GM19099 (cell line): ENCODE measurements around the gene WIPF3.

Experiments
- POLR2A ChIP-seq: IDR thresholded peaks from 3 replicates; pipeline ENCODE4 v1.6.1; 2011; ENCODE audit warnings: low read depth; ENCODE audit not compliant: insufficient read length; ENCODE audit errors: extremely low read depth

Gene WIPF3

DNA sequence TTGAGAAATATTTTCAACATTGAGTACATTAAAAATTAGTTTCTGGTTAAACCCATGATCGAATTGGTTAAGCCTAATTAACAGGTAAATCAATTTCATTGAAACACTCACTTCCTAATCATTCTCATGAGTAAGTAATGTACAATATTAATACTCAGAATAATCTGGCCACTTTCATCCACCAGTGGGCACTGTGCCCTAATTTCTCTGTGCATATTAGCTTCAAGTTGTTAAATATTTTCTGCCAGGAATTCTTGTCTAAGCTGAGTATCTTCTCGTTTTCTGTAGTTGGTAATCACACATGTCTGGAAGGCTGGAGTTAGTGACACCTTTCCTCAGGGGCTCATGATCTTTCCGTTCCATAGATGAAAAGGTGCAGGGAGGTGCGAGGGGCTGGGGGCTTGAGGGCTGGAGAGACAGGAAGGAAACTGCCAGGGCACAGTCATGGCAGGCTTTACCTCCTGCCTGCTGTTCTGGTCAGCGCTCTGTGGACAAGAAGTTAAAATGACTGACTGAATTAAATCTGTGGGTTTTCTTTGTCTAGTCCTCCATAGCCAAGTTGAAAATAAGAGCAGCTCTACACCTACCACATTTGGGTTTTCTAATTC is 71.9 kb downstream of the WIPF3 start:
- TF ChIP-seq POLR2A = no peak

DNA sequence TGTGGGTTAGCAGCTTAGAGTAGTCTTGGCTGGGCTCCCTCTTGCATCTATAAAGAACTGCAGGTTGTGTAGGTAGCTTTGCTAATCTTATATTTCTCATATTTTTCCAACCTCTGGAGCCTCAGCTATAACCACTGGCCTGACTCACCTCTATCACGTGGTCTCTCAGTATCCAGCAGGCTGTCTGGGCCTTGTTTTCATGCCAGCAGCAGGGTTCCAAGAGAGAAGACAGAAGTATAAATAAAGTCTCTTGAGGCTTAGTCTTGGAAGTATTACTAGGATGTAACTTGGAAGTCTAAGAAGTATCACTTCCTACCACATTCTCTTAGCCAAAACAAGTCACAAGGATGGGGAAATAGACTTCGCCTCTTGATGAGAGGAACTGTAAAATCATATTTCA is 73.3 kb downstream of the WIPF3 start:
- TF ChIP-seq POLR2A = no peak

DNA sequence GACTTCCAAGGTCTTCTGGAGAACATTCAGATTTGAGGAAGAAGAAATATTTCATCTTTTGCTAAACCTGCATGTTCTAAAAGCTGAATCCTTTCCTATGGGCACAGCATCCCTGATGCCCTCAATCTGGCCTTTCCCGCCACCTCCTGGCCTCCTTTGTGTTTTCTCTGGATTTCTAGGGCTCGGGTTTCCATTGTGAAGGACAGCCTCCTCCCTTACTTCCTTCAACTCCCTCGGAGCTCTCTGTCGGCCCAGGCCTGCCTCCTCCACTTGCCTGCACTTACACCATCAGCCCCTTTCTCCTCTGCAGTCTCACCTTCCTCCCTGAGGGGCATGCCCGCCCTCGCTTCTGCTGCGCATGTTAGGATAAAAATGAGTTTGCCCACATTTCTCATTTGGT is 75.4 kb downstream of the WIPF3 start:
- TF ChIP-seq POLR2A = no peak

DNA sequence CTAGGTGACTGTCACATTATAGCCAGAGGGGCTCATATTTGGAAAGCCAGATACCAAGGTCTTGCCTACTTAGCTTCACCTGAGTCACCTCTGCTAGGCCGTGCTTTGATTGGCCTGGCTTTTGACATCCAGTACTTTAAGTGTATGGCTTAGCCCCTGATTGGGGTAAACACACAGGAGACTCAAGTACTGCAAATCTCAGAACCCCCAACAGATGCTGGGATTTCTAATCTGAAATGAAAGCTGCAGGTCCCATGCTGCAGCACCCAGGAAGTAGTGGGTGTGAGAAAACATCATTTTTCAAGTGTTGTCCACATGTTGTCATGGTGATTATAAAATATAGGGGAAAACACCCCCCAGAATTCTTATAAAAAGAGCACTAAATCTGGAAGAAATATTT is 76.2 kb downstream of the WIPF3 start:
- TF ChIP-seq POLR2A = no peak

DNA sequence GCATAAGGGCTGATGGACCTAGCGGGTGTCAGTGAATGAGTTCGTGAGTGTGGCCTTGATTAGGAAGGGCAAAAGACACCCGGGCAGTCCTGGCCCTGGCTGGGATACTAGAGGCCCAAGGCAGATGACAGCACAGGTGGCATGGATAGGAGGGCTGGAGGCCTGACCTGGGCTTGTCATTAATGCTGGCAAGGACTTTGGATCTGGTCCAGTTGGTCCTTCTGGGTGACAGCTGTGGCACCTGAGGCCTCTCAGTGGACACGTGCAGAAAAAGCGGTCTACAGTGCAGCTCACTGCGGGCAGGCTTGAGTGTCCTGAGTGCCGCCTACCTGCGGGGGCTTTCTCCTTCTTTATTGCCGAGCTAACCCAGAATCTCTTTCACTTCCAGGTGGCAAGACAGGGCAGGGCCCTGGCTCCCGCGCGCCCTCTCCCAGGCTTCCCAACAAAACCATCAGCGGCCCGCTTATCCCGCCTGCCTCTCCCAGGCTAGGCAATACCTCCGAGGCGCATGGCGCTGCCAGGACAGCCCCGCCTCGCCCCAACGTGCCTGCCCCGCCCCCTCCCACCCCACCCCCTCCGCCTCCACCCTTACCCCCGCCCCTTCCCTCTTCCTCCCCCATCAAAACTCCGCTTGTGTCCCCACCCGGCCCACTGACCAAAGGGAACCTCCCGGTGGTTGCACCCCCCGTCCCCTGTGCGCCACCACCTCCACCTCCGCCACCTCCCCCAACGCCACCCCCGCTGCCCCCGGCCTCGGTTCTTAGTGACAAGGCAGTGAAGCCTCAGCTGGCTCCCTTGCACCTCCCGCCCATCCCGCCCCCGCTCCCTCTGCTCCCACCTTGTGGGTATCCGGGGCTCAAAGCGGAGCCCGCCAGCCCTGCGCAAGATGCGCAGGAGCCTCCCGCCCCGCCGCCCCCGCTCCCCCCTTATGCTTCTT is 77.4 kb downstream of the WIPF3 start:
- no peak for TF ChIP-seq POLR2A

DNA sequence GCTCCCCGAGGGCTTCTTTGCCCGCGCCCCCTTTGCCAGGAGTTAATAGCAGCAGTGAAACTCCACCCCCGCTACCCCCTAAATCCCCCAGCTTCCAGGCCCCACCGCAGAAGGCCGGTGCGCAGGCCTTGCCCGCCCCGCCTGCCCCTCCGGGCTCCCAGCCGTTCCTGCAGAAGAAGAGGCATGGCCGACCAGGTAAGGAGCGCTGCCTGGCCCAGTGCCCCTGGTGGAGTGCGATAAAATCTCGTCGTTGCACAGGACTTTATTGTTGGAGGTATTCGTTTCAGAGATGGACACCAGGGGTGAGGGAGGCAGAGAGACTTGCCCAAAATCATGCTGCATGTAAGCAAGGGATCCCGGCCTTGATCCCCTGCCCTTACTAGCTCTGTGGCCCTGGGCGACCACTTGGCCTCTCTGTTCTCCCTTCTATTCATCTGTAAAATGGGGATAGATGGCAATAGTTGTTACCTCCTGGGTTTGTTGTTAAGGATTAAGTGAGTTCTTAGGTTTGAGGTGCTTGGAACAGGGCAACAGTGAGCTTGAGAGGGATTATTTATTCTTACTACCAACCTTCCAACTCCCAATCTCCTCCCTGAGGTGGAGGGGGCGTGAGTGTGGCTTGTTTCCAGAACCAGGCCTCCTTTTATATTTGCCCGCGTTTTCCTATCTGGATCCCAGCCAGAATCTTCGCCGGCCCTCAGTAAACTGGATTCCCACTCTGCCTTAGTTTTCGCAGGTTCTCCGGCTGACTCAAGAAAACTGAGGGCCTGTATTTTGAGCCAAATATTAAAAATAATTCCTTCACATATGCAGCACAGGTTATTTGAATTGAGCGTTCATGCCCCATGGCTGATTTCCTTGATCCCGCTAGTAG is 78.3 kb downstream of the WIPF3 start:
- no peak for TF ChIP-seq POLR2A

DNA sequence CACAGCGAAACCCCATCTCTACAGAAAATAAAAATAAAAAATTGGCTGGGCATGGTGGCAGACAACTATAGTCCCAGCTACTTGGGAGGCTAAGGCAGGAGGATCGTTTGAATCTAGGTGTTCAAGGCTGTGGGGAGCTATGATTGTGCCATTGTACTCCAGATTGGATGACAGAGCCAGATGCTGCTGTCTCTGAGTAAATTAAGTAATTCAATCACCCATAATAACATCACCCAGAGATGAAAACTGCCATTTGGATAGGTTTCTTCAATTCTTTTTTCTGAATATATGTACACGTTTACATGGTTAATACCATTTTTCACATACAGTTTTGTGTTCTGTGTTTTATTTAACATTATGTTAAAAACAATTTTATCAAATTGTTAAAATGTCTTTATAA is 79.3 kb downstream of the WIPF3 start:
- no peak for TF ChIP-seq POLR2A

DNA sequence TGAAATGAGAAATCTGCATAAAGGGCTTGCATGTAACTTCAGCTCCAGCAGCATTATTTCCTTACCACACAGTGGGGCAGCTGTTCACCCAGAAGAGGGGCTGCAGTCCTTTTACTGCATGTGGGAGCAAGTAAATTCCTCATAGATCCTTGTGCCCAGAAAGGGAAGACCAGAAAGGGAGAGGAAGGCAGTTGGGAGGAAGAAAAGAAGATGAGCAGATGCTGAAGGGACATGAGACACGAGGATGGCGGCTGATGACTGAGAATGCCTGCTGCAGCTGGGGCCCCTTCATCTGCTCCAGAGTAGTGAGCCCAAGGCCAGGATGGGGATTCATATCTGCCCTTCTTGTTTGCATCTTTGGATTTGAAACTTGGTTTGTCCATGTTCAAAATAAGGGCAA is 80.5 kb downstream of the WIPF3 start:
- TF ChIP-seq POLR2A = no peak

DNA sequence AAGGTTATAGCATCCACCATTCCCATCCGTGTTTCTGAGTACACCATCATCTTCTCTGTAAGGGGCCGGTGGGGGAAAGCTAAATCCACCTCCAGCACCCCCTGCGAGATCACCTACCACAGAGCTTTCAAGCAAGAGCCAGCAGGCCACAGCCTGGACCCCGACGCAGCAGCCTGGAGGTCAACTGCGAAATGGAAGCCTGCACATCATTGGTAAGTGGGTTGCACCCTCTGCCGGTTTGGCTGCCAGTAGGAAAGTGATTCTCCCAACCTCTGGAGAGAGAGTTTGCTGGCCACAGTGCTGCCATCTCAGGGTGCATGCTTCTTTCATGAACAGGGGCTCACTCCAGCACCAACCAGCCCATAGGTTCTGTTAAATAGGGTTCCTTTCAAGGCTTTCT is 81.7 kb downstream of the WIPF3 start:
- TF ChIP-seq POLR2A = no peak

DNA sequence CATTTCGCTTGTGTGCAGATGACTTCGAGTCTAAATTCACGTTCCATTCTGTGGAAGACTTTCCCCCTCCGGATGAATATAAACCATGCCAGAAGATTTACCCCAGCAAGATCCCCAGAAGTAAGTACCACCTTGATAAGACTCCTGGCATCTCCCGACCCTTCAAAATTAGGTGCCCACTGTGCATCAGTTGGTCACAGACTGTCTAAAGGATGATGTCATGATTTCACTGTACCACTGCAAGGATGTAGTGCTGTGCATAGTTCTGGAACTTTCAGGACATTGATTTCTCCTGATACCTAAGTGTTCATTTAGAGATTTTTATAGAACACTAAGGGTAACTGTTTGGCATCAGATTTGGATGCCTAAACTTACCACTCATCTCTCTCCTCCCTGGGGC is 83.0 kb downstream of the WIPF3 start:
- TF ChIP-seq POLR2A = no peak

DNA sequence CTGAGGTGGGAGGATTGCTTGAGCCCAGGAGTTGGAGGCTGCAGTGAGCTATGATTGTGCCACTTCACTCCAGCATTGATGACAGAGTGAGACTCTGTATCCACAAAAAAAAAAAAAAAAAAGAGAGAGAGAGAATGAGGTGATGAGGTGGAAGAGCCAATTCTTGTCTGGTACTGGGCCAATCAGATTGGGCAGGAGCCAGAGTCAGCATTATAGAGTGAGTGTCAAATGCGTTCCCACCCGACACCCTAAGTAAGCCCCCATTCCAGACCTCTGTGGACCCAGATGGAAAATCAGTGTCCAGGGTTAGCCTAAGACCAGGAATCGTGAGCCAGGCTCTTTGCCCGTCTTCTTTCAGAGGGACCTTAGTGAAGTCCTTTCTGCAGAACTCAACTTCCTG is 83.9 kb downstream of the WIPF3 start:
- no peak for TF ChIP-seq POLR2A

DNA sequence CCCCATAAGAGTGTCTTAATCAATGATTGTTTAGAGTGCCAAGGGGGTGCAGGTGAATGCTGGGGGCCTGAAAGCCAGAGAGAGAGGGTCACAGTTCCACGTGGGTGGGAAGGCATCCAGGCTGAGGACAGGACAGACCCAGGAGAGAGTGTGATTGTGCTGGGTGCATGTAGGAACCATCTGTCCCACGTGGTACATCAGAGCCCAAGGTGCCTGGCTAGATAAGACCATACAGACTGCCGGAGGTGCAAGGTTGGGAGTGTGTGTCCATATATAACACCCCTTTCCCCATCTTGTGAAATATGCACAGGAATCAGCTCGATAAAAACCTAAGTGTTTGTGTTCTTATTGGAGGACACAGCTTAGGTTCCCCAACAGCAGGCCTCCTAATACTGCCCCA is 85.5 kb downstream of the WIPF3 start:
- no peak for TF ChIP-seq POLR2A

DNA sequence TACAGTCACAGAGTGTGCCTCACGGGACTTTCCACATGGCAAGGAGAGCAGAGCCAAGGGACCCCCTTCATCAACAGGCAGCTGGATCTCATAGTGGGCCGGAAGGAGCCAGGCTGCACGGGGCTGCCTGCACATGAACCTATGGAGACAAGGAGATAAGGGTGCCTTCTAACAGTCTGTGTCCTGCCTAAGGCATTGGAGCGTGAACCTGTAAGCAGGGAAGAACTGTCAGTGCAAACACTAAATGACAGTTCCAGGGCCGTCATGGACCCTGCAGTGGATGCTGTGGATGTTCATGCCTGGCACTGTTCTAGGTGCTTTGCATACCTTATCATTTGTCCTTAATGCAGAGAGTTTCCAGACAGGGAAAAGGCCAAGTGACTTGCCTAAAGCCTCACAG is 85.9 kb downstream of the WIPF3 start:
- no peak for TF ChIP-seq POLR2A

DNA sequence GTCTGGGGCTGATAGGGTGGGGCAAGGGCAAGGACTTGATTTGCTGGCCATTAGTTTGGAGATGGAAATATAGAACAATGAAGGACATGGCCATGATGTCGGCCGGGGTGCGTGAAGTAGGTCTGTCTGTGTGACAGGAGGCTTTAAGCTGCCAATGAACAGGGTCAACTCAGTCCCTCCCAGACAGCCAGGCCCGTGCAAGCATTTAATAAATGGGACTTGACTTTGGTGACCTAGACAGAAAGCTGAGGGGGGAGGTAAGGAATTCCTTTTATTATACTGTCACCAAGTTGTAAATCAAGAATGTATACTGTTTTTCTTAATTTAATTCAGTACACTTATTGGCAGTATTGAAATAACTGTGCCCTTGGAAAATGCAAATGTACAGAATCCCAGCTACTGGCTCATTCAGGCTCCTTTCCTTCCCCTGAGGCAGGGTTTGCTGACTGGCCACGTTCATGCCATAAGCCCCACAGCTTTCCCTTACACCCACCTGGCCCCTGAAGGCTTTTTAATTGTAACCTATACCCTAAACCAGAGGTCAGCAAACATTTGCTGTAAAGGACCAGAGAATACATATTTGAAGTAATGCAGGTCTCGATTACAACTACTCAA is 87.2 kb downstream of the WIPF3 start:
- no peak for TF ChIP-seq POLR2A

DNA sequence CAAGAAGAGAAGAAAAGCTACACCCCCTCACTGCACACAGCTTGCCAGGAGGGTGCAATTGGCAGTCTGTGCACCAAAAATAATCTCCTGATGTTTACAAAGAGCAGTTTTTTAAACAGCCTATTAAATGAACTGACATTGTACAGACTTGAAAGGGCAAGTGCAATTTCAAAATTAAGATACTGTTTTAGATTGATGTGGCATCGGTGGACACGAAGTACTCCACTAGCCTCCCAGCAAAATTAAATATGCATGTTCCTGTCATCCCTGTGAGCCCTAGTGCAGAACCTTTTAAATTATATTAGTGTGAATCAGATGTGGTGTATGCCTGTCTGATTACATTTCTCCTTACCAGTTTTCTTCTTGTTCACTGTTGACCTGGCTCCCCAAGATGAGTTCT is 87.9 kb downstream of the WIPF3 start:
- no peak for TF ChIP-seq POLR2A
